Stimulated activated CD4-positive, alpha-beta T cell treated with anti-CD3 and anti-CD28 coated beads, Interleukin-4, amount 100 ng/mL, for 1 hour (primary cell): ENCODE measurements around the gene CD151.

Source experiments
- DNase-seq: peaks from one replicate; pipeline ENCODE4 v3.0.0-alpha.2; 2020

The CD151 gene

DNA sequence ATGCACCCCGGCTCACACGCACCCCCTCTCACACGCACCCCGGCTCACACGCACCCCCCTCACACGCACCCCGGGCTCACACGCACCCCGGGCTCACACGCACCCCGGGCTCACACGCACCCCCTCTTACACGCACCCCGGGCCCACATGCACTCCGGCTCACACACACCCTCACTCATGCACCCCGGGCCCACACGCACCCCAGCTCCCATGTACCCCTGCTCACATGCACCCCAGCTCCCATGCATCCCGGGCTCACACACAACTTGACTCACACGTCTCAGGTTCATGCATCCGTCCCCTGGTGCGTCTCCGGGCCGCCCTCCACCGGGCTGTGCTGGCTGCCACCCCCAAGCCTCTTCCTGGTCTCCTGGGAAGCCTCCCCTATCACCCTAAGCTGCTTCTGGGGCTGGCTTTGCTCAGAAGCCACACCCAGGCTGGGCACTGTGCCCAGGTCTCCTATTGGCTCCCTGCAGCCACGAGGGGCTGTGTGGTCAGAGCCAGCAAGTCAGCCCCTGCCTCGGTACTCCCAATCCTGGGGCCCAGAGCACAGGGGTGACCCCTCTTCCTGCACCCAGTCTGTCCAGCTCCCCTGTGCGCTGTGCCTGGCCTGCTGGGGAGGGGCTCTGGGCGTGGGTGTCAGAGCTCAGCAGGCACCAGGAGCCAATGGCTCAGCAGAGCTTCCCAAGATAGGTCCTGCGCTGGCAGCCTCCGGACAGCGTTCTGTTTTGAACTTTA is 26.8 kb downstream of the CD151 start:
- DNase-seq, result no peak

DNA sequence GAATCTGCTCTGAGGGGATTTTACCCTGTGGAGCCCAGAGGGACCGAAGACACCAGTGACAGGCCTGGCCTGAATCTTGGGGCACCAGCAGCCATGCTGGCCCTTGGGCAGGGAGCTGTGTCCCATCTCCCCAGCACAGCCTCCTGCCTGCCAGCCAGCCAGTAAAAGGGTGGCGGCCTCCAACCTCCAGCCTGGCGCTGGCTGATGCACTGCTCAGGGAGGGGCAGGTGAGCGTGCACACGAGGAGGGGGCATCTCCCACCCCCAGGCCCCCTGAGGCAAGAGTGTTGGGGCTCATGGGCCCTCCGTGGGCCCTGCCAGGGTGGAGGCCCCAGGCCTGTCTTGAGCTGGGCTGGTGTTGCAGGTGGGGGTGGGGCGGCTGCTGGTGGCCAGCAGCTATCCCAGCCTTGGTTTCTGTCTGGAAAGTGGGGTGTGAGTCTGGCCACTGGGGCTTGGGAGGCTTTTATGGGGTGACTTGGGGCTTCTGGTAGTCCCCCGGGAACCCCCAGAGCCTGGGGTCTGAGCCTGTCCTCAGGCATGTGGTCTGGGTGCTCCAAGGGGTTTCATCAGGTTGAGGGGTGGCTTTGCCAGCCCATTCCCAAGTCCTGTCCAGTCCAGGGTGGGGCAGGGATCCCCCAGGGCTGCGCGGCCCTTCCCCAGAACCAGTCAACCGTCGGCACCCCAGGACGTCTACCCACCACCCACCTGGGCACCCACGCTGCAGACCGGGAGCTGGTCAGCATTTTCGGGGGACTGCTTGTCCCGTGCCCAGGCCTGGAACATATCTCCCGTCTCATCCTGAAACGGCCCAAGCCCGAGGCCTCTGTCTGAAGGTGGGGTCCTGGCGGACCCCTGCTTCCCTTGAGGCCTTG is 27.7 kb downstream of the CD151 start:
- DNase-seq, result no peak

GRCh38 chr11:861105-861479 is 28.3 kb downstream of the CD151 start:
- no peak for DNase-seq

DNA sequence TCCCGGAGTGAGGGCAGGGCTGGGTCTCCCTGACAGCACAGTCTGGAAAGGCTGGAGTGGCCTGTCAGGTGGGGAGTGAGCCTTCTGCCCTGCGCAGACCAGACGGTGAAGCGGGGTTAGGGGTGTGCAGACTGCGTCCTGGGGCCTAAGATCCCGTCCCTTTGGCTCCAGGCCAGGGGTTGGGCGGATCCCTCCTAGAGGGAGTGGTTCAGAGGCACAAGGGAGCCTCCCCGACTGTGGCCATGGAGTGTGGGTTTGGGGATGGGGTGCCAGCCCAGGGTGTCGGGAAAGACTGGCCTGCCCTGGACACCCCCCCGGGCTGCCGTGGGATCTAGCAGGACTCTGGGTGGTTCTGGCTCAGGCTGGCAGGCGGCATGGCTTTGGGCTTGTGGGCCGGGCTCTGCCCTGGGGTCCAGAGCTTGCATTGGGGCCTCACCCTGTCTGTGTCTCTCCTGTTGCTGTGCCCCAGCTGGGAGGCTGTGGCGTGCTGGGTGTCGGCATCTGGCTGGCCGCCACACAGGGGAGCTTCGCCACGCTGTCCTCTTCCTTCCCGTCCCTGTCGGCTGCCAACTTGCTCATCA is 29.4 kb downstream of the CD151 start:
- no peak for DNase-seq

DNA sequence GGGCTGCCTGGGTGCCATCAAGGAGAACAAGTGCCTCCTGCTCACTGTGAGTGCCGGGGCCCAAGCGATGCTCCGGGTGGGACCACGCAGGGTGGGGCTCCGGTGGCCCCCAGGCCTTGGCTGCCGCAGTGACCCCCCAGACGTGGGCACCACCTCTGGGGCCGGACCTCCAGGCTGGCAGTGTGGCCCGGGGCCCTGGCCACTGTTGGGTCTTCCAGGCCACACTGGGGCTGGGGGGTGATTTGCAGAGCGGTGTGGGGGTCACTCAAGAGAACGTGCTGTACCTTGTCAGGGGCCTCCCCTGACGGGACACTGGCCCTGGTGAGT is 29.9 kb downstream of the CD151 start:
- no peak for DNase-seq

- no peak for DNase-seq
Observed at GRCh38 chr11:863023-863909, 30.5 kb downstream of the CD151 start.

DNA sequence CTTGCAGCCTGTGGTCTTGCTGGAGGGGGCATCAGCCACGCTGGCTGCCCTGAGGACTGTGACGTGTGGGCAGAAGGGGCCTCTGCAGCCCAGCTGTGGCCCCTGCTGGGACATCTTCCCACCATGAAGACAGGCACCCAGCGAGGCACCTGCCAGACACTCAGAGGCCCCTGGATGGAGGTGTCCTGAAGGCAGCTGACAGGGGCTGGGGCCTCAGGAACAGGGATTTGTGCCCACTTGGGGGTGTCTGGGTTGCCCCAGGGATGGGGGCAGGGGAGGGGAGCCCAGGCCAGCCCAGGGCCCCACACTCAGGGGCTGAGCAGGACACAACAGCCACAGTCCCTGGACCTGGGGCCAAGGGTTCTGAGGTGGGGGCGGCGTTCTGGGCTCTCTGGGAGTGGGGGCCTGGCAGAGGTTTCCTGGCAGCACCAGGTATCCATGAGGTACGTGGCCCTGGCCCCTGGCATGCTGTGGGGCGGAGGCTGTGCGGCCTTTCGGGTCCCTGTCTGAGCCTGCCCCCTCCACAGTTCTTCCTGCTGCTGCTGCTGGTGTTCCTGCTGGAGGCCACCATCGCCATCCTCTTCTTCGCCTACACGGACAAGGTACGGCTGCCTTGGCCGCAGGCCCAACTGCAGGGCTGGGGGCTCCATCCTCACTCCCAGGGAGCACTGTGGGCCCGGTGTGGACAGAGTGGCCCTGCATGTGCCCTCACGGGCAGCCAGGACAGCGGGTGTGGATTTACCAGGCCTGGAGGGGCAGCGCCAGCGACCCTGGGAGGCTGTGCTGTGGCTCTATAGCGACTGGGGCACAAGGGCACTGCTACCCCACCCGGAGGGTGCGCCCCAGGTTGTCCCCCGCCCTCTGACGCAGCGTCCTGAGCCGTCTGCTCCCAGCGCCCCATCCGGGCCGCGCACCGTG is 31.4 kb downstream of the CD151 start:
- no peak for DNase-seq

GRCh38 chr11:864898-865297 is 32.1 kb downstream of the CD151 start:
- no peak for DNase-seq

DNA sequence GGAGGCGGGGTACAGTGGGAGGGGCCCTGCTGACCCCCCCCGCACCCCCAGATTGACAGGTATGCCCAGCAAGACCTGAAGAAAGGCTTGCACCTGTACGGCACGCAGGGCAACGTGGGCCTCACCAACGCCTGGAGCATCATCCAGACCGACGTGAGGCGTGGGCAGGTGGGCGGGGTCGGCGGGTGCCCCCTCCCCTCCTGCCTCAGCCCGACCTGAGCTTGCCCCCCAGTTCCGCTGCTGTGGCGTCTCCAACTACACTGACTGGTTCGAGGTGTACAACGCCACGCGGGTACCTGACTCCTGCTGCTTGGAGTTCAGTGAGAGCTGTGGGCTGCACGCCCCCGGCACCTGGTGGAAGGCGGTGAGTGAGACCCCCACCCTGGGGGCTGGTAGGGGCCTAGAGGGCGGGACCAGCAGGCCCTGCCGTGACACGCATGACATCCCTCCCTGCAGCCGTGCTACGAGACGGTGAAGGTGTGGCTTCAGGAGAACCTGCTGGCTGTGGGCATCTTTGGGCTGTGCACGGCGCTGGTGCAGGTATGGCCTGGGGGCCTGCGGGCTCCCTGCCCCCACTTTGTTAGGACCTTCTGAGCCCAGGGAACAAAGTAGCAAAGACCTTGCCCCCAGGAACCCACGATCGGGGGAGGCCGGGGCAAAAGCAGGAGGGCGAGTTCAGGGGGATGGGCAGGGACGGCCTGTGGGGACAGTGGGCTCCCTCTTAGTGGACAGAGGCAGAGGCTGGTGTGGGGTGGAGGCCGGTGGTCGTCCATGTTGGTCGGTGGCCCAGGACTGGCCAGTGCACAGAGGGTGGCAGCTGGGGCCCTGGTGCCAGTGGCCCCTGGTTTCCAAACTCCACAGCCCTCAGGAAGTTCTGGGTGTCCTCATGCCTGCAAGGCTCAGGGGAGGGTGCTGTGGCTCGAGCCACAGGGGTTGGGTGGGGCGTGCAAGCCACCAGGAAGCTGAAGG is 33.0 kb downstream of the CD151 start:
- DNase-seq, result no peak

- no peak for DNase-seq
Observed at GRCh38 chr11:866481-866880, 33.7 kb downstream of the CD151 start.

- no peak for DNase-seq
Observed at GRCh38 chr11:867856-868358, 35.2 kb downstream of the CD151 start.

DNA sequence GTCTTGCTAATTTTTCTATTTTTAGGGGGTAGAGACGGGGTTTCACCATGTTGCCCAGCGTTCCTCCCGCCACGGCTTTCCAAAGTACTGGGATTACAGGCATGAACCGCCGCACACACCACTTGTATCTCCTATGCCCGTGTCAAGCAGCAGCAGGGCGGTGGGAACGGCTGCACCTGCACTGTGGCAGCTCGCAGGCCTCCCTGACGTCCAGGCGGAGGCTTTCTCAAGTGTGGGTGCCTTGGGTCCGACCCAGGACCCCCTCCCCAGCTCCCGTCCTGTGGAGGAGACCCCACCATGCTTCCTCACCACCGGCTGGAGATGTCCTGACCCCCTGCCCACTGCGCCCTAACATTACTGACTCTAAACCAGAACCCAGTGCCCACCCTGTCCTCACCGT is 35.6 kb downstream of the CD151 start:
- no peak for DNase-seq

DNA sequence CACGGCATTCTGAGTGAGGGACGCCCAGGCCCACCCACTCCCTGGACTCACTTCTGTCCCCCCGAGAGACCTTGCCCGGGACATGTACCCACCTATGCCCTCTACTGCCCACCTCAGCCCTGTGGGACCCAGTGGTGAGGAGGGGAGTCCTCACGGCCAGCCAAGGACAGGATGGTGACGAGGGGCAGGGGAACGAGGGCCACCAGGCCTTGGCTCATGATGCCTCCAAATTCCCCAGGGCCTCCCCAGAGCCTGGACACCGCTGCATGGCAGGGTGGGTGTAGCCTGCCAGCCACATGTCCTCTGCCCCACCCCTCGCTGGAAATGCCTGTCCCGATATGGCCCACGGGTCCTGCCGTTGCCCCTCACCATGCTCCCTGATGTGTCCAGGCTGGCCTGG is 36.0 kb downstream of the CD151 start:
- DNase-seq, result no peak

- DNase-seq, result no peak
Observed at GRCh38 chr11:869399-870126, 36.8 kb downstream of the CD151 start.

DNA sequence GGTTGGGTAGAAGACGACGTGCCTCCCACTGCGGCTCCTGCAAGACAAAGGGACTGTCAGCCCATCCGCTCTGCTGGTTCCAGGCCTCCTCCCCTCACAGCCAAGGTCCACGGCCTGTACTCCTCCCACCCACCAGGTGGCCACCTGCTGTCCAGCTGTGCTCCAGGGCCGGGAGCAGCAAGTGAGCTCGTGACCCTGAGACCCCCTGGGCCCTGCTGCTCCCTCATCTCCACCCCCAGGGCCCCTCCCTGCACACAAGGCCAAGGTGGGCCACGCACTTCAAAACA is 37.3 kb downstream of the CD151 start:
- DNase-seq, result no peak

DNA sequence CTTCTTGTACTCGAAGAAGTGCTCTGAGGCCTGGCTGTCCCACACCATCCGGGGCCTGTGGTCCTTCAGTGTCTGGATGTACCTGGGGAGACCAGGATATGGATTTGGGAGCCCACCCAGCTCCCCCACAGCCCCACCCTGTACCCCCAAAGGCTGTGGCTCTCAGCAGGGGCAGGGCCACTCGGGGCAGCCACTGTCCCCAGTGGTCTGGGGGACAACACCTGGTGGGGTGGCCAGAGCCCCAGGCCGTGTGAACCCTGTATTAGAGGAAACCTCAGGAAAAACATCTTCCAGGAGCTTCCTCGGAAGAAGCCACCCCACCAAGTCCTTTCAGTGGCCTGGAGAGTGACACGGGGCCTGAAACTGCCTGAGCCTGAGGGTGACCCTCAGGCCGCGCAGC is 37.7 kb downstream of the CD151 start:
- no peak for DNase-seq

DNA sequence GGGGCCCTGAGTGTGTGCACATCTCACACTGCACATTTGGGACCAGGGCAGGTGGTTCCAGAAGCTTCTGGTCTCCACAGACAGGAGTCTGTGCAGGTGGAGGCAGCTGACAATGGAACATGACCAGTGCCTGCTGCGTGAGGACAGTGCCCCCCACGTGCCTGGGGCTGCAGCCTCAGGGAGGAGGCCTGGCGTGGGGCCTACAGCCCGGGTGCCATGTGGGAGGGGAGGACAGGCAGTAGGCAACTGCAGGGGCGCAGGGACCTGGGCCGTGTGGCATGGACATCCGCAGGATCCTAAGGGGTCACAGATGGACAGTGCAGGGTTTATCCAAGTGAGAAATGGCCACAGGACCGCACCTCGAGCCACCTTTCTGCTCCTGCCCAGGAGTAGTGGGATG is 38.7 kb downstream of the CD151 start:
- DNase-seq, result no peak

DNA sequence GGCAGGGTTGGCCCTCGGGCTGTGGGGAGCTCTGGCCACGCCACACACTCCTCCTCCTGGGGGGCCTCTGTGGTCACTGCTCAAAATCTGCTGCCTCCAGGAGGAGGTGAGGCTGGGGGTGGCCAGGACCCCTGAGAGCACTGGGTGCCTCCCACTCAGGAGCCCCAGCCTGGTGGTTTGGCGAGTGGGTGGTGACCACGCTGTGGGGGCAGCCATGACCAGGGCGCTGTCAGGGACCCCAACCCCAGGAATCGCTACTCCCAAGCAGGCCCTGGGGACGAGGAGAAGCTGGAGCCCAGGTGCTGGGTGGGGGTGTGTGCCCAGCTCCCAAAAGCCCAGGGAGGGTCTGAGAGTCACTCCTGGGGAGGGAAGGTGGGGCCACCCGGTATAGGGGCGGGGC is 40.0 kb downstream of the CD151 start:
- DNase-seq, result no peak

DNA sequence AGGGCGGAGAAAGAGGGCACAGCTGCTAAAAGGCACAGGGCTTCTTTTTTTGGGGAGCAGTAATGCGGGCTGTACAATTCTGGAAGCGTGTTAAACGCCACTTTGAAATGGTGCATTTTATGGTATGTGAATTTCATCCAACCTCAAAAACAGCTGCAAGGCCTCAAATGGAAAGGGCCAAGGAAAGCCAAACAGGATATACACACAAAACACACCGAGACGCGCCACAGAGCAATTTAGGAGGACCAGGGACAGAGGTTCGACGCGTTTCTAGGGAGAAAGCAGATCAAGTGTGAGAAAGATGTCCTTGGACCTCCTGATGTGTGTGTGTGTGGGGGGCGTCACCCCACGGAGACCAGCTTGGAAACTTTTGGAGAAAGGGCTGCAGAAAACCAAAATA is 41.0 kb downstream of the CD151 start:
- DNase-seq, result no peak

DNA sequence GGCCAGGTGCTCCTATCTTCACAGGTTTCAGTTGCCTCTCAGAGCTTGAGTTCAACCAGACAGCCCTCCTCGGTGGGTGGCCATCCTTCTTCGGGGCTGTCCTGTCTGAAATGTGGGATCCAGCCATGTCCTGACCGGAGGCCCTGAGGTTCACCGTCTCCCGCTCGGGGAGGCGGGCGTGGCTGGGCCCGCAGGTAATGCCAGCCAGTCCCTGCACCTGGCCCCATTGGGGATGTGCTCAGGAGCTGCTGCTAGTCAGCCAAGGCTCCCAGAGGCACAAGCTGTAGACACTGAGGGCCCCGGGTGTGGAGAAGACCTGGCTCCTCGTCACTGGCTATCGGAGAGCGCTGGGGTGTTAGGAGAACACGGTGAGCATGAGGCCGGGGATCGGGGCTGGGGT is 42.5 kb downstream of the CD151 start:
- no peak for DNase-seq
